H9 (cell line): ENCODE results near the gene ASIC3. TPM values are rescaled to one million over a fixed set of nuclear protein-coding genes. Genes with fewer than 3 reads are reported as not detected.

Experiments
- DNase-seq: peaks from one replicate; pipeline ENCODE4 v3.0.0-alpha.2; 2017
- H2AFZ ChIP-seq: one replicate; pipeline ENCODE4 v1.6.1; 2013; ENCODE audit warnings: mild to moderate bottlenecking, low read length, control low read depth, moderate library complexity
- H2AK5ac ChIP-seq: 2 replicates; pipeline ENCODE4 v1.6.1; 2013; ENCODE audit warnings: low read length, control low read depth, mixed read lengths; ENCODE audit not compliant: insufficient read length
- H2BK120ac ChIP-seq: one replicate; pipeline ENCODE4 v1.6.1; 2013; ENCODE audit warnings: low read depth, mild to moderate bottlenecking, low read length, control low read depth, inconsistent platforms; ENCODE audit not compliant: poor library complexity, severe bottlenecking
- H2BK12ac ChIP-seq: 2 replicates; pipeline ENCODE4 v1.6.1; 2013; ENCODE audit warnings: low read length, control low read depth, mixed read lengths, low read depth; ENCODE audit not compliant: insufficient read length
- H2BK15ac ChIP-seq: 2 replicates; pipeline ENCODE4 v1.6.1; 2013; ENCODE audit warnings: low read depth, low read length, control low read depth
- H2BK20ac ChIP-seq: one replicate; pipeline ENCODE4 v1.6.1; 2013; ENCODE audit warnings: low read depth, mild to moderate bottlenecking, low read length, control low read depth, inconsistent platforms; ENCODE audit not compliant: poor library complexity, severe bottlenecking
- H2BK5ac ChIP-seq: 2 replicates; pipeline ENCODE4 v1.6.1; 2013; ENCODE audit warnings: low read length, control low read depth, mixed read lengths; ENCODE audit not compliant: insufficient read length
- H3K14ac ChIP-seq: 2 replicates; pipeline ENCODE4 v1.6.1; 2013; ENCODE audit warnings: low read length, control low read depth; ENCODE audit not compliant: insufficient read depth
- H3K18ac ChIP-seq: 2 replicates; pipeline ENCODE4 v1.6.1; 2013; ENCODE audit warnings: low read depth, mild to moderate bottlenecking, mixed read lengths, low read length, control low read depth; ENCODE audit not compliant: insufficient read length
- H3K23ac ChIP-seq: 2 replicates; pipeline ENCODE4 v1.6.1; 2013; ENCODE audit warnings: low read length, control low read depth, mixed read lengths, low read depth; ENCODE audit not compliant: insufficient read length
- H3K23me2 ChIP-seq: 2 replicates; pipeline ENCODE4 v1.6.1; 2013; ENCODE audit warnings: low read depth, mild to moderate bottlenecking, mixed read lengths, low read length, control low read depth; ENCODE audit not compliant: insufficient read length, poor library complexity, severe bottlenecking
- H3K27ac ChIP-seq: 2 replicates; pipeline ENCODE4 v1.5.1; 2013; ENCODE audit warnings: low read length, control low read depth, mixed read lengths, low read depth; ENCODE audit not compliant: insufficient read length
- H3K27me3 ChIP-seq: 2 replicates; pipeline ENCODE4 v1.6.1; 2013; ENCODE audit warnings: low read length, control low read depth, inconsistent platforms; ENCODE audit not compliant: insufficient read depth
- H3K4ac ChIP-seq: 2 replicates; pipeline ENCODE4 v1.6.1; 2013; ENCODE audit warnings: low read depth, mild to moderate bottlenecking, control low read depth, inconsistent platforms, low read length, moderate library complexity
- H3K4me1 ChIP-seq: 2 replicates; pipeline ENCODE4 v1.6.1; 2013; ENCODE audit warnings: low read length, control low read depth, inconsistent platforms; ENCODE audit not compliant: insufficient read depth
- H3K4me2 ChIP-seq: 2 replicates; pipeline ENCODE4 v1.6.1; 2013; ENCODE audit warnings: low read length, control low read depth, mixed read lengths; ENCODE audit not compliant: insufficient read length, insufficient read depth
- H3K56ac ChIP-seq: 2 replicates; pipeline ENCODE4 v1.6.1; 2013; ENCODE audit warnings: low read depth, mild to moderate bottlenecking, mixed read lengths, low read length, control low read depth; ENCODE audit not compliant: insufficient read length
- H3K79me1 ChIP-seq: 2 replicates; pipeline ENCODE4 v1.6.1; 2013; ENCODE audit warnings: low read depth, mild to moderate bottlenecking, moderate library complexity, low read length, control low read depth, inconsistent platforms; ENCODE audit not compliant: insufficient read depth, poor library complexity, severe bottlenecking
- H3K79me2 ChIP-seq: 2 replicates; pipeline ENCODE4 v1.6.1; 2013; ENCODE audit warnings: low read length, control low read depth, inconsistent platforms; ENCODE audit not compliant: insufficient read depth
- H3K9ac ChIP-seq: 2 replicates; pipeline ENCODE4 v1.6.1; 2013; ENCODE audit warnings: low read length, control low read depth, mixed read lengths; ENCODE audit not compliant: insufficient read length; ENCODE audit errors: extremely low read depth
- H3K9me3 ChIP-seq: one replicate; pipeline ENCODE4 v1.6.1; 2013; ENCODE audit warnings: low read depth, low read length, inconsistent platforms; ENCODE audit not compliant: control insufficient read depth
- H3T11ph ChIP-seq: one replicate; pipeline ENCODE4 v1.6.1; 2013; ENCODE audit warnings: mild to moderate bottlenecking, low read length, control low read depth, inconsistent platforms
- H4K20me1 ChIP-seq: one replicate; pipeline ENCODE4 v1.6.1; 2013; ENCODE audit not compliant: control insufficient read depth, insufficient read length, insufficient read depth
- H4K5ac ChIP-seq: 2 replicates; pipeline ENCODE4 v1.6.1; 2013; ENCODE audit warnings: low read depth, mild to moderate bottlenecking, mixed read lengths, low read length, control low read depth; ENCODE audit not compliant: insufficient read length
- H4K8ac ChIP-seq: replicated peaks from 2 replicates; pipeline ENCODE4 v1.6.1; 2013; ENCODE audit warnings: low read length, control low read depth, mixed read lengths, low read depth; ENCODE audit not compliant: insufficient read length
- H4K91ac ChIP-seq: 2 replicates; pipeline ENCODE4 v1.6.1; 2013; ENCODE audit warnings: low read depth, mild to moderate bottlenecking, moderate library complexity, mixed read lengths, low read length, control low read depth; ENCODE audit not compliant: insufficient read length
- H3K27ac Mint-ChIP-seq, 3 experiments: 2 replicates in 2 of 3; 3 replicates in 1 of 3; pipeline ENCODE4 v1.8.0; 2020 to 2021; ENCODE audit warnings: mixed read lengths in 3 of 3, mild to moderate bottlenecking in 1 of 3, moderate library complexity in 1 of 3
- H3K27me3 Mint-ChIP-seq: 2 replicates; pipeline ENCODE4 v1.8.0; 2021; ENCODE audit warnings: low read depth, mild to moderate bottlenecking, moderate library complexity, mixed read lengths
- H3K36me3 Mint-ChIP-seq, 3 experiments: 2 replicates in 2 of 3; 3 replicates in 1 of 3; pipeline ENCODE4 v1.8.0; 2020 to 2021; ENCODE audit warnings: low read depth in 3 of 3, mixed read lengths in 3 of 3; ENCODE audit not compliant: insufficient read depth in 1 of 3
- H3K4me1 Mint-ChIP-seq, 2 experiments: 2 replicates each; pipeline ENCODE4 v1.8.0; 2020; ENCODE audit warnings: mixed read lengths in 2 of 2
- H3K4me3 Mint-ChIP-seq, 2 experiments: 2 replicates in 1 of 2; 3 replicates in 1 of 2; pipeline ENCODE4 v1.8.0; 2020 to 2021; ENCODE audit warnings: mild to moderate bottlenecking in 2 of 2, mixed read lengths in 2 of 2, moderate library complexity in 1 of 2
- H3K9me3 Mint-ChIP-seq, 2 experiments: 2 replicates in 1 of 2; 3 replicates in 1 of 2; pipeline ENCODE4 v1.8.0; 2020; ENCODE audit warnings: mild to moderate bottlenecking in 2 of 2, mixed read lengths in 2 of 2, moderate library complexity in 1 of 2
- CTCF ChIP-seq: fragments of 200-600 bp; sonication (generic); conservative IDR thresholded peaks from 3 replicates; pipeline ENCODE4 v1.8.0; 2021; ENCODE audit warnings: antibody characterized with exemption, mild to moderate bottlenecking
- WGBS: extraction: QIAGEN DNeasy Blood & Tissue Kit; methylation state at CpG from one replicate; pipeline ENCODE4 v1.1.7; 2013; ENCODE audit warnings: missing lambda C conversion rate, low lambda C conversion rate, mixed read lengths; ENCODE audit not compliant: insufficient read length; ENCODE audit errors: extremely low coverage; 5-methylcytosine and 5-hydroxymethylcytosine counted together
- total RNA-seq: library from RNA; stranded (reverse); gene quantifications from 2 replicates; pipeline ENCODE4 v1.2.1, GENCODE V29; 2021

ASIC3 gene
- total RNA-seq, 1 experiment from 2014 or later, result 1.7 TPM

DNA sequence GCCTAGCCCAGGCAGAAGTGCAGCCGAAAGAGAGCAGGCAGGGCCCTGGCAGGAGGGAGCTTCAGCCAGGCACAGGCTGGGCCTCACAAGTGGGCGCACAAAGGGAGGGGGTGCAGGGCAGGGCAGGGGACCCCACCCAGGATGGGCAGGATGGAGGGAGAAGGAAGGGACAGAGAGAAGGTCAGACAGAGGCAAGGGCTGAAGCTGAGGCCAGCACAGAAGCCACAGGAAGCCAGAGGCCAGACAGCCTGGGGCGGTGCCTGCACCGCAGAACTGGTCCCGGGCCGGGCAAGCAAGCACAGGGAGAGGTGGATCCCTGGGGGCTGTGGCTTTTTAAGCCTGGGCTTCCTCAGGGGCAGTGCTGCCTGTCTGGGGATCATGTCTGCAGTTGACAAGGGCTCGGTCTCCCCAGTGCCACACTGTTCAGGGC lies 40.8 kb upstream of the ASIC3 start:
- Histone ChIP-seq H3T11ph (no peak overlapping the region), H3K14ac (no peak overlapping the region), H3K9ac (no peak overlapping the region), H2AK5ac (no peak overlapping the region), H3K9me3 (no peaks in the 10 kb centered on the region), H4K91ac (no peak overlapping the region), H4K5ac (no peak overlapping the region), H2BK20ac (no peak overlapping the region), H2BK5ac (no peak overlapping the region), H3K4me2 (no peak overlapping the region), H3K18ac (no peak overlapping the region), H3K23me2 (peaks cover 4% of the 10 kb centered on the region), H3K23ac (no peak overlapping the region), H3K4ac (no peak overlapping the region), H2BK120ac (no peak overlapping the region), H3K27me3 (no peaks in the 10 kb centered on the region), H2BK15ac (no peak overlapping the region), H3K27ac (no peak overlapping the region), H2BK12ac (no peak overlapping the region), H4K20me1 (no peaks in the 10 kb centered on the region), H3K56ac (no peak overlapping the region), H4K8ac (no peak overlapping the region), H3K79me2 (no peaks in the 10 kb centered on the region), H3K4me1 (peaks cover 4% of the 10 kb centered on the region; the same call in 1 of the 2 replicates), H3K79me1 (no peaks in the 10 kb centered on the region), H2AFZ (no peak overlapping the region)
- WGBS, result no CpG with 5 or more reads among the region's 7 CpGs
- 0 out of 7 replicates have a peak, but pooled peaks cover 0 to 1% (median 0%) of the 10 kb centered on the region in 3 experiments for H3K36me3 Mint-ChIP-seq
- H3K4me1 Mint-ChIP-seq, result peaks cover 17 to 39% of the 10 kb centered on the region in 2 experiments
- no peaks in the 10 kb centered on the region for H3K9me3 Mint-ChIP-seq
- no peak for TF ChIP-seq CTCF
- peak; percentile 38 for DNase-seq
- no peak overlapping the region; a peak in 2 of 5 replicates for H3K4me3 Mint-ChIP-seq
- peaks cover 17% of the 10 kb centered on the region for H3K27me3 Mint-ChIP-seq
- peak overlapping the region in 1 of 3 experiments; percentile 86; a peak in 3 of 7 replicates for H3K27ac Mint-ChIP-seq
